ENCODE results near the gene ITGB4. TPM values are rescaled to one million over a fixed set of nuclear protein-coding genes. Genes with fewer than 3 reads are reported as not detected.

The ITGB4 gene
- total and polyA plus RNA-seq, 9 of the 15 experiments (the other 6 are each of a cell fraction or from before 2014, with no cell fraction given), result 0.05 to 2.8 (median 0.76) TPM; not detected in 3

- peak; percentile 79; the same call in 1 of the 2 replicates for TF ChIP-seq ZNF609 (CRISPR knock-in tag; IDR thresholded peaks at IDR 0.05; ENCODE audit: borderline replicate concordance)
- no peak for TF ChIP-seq ZNF3 (CRISPR knock-in tag; IDR thresholded peaks at IDR 0.05)
- TF ChIP-seq AFF4 (CRISPR knock-in tag; IDR thresholded peaks at IDR 0.05), result peak; percentile 90
- TF ChIP-seq MXD1 (CRISPR knock-in tag; IDR thresholded peaks at IDR 0.05; ENCODE audit: borderline replicate concordance, poor library complexity, severe bottlenecking), result no peak
- TF ChIP-seq ATF1 (CRISPR knock-in tag; IDR thresholded peaks at IDR 0.05), result peak; percentile 80; the same call in 1 of the 2 replicates
- peak; percentile 90 for TF ChIP-seq ATF1 (tag; IDR thresholded peaks at IDR 0.05)
- TF ChIP-seq ZKSCAN8 (CRISPR knock-in tag; IDR thresholded peaks at IDR 0.05), result peak; percentile 90
- peak; percentile 51; the same call in 1 of the 2 replicates for TF ChIP-seq ATF4 (CRISPR knock-in tag; IDR thresholded peaks at IDR 0.05)
- TF ChIP-seq HNRNPH1 (optimal IDR thresholded peaks at IDR 0.05; ENCODE audit: low read depth, low read length), result no peak
- no peak for TF ChIP-seq ZBTB2 (IDR thresholded peaks at IDR 0.05)
- TF ChIP-seq BRCA1 (IDR thresholded peaks at IDR 0.05), result no peak
- TF ChIP-seq BRCA1 (CRISPR knock-in tag; IDR thresholded peaks at IDR 0.05), result no peak
- no peak for TF ChIP-seq SP2 (IDR thresholded peaks at IDR 0.05; ENCODE audit: extremely low read depth, low read depth, low read length, poor library complexity, severe bottlenecking)
Observed at GRCh38 chr17:75785016-75785890, 64.0 kb downstream of the ITGB4 start (continued).

All from K562 (cell line).